GM19397 (cell line): ENCODE results near the gene RGL3.
A peak's percentile ranks its signal among the peaks of the same experiment; 100 is the strongest.
"Not testable (repeated sequence)": the region's sequence is repeated elsewhere in the genome, so short reads cannot be mapped to it uniquely, and the experiment has no call there.

Source experiments
- ATAC-seq: cut with Tn5 transposase; IDR thresholded peaks from one replicate; pipeline ENCODE4 v1.9.1; 2021; ENCODE audit warnings: mild to moderate bottlenecking, moderate library complexity; ENCODE audit not compliant: unreplicated experiment

The RGL3 gene

DNA sequence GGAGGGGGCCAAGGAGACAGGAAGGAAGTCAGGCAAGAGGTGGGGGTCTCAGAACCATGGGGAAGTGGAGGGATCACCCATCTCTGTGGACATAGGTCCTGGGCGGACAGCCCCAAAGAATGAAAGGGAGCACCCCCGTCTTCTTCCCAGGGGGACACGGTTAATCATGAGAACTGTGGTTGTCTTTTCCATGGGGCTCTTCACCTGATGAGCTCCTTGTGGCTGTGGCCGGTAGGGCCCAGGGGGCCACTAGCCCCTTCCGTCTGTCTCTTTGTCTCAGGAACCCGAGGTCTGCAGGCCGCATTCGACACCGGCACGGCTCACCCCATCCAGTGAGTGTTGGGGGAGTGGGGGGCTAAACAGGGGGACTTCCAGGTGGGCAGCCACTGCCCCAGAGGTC, 55.2 kb downstream of the RGL3 start:
- no peak for ATAC-seq

DNA sequence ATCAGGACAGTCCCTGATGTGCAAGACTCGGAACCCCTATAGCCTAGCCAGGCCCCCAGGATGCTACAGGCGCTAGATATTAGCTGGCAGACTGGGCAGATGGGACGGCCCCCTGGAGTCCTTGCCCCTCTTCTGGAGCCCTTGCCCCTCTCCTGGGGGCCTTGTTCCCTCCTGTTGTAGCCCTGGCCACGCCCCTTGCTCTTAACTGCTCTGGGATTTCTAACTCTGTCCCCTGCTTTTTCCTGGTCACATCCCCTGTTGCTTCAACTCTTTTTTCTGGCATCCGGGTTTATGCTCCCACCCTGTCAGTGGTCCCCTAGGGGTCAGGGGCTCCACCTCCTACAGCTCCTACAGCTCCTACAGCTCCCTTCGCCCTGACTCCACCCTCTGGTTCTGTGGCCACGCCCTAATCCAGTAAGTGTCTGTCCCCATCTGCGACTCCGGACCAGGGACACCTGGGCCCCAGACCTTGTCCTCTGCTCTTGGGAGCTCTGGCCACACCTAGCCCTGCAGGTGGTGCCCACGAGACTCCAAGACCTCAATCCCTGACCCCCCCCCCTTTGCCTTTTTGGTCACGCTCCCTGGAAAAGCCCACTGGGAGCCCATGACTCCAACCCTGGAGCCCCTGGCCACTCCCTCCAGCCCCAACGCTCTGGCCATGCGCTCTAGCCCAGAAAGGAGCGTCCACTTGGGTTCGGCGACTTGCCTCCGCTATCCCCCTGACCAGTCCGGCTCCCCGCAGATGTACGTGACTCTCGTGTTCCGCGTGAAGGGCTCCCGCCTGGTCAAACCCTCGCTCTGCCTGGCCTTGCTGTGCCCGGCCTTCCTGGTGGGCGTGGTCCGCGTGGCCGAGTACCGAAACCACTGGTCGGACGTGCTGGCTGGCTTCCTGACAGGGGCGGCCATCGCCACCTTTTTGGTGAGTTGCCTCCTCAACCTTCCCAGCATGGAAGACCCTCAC, 57.1 kb downstream of the RGL3 start:
- ATAC-seq, result no peak

DNA sequence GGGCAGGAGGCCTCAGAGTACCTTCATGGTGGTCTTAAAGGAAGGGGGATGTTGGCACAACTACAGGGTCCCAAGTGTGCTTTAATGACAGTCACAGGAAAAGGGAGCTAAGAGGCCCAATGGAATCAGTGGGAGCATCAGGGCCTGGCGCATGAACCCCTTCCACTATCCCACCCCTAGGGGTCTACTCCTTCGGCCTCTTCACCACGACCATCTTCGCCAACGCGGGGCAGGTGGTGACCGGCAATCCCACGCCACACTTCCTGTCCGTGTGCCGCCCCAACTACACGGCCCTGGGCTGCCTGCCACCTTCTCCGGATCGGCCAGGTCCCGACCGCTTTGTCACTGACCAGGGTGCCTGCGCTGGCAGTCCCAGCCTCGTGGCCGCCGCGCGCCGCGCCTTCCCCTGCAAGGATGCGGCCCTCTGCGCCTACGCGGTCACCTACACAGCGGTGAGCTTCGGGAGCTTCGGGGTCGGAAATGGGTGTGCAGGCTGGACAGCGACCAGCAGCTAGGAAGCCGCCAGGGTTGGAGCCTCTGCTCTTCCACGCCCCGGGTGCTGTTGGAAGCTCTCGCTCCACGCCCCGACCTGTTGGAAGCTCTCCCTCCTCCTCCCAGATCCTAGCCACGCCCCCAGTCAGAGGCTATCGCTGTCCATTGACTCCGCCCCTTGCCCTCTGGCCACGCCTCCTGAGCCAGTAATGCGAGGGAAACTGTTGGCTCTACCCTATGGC, 57.9 kb downstream of the RGL3 start:
- ATAC-seq, result no peak

DNA sequence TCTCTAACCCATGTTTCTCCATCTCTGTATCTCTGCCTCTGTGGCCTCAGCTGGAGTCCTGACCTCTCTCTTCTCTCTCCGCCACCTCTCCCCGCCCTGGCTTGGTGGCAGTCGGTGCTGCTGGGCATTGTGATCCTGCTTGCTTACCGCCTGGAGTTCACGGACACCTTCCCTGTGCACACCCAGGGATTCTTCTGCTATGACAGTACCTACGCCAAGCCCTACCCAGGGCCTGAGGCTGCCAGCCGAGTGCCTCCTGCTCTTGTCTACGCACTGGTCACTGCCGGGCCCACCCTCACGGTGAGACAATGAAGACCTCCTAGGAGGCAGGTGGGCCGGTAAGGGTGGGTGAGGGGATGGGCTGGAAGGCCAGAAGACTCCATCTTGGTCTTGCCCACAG, 59.7 kb downstream of the RGL3 start:
- ATAC-seq, result no peak

DNA sequence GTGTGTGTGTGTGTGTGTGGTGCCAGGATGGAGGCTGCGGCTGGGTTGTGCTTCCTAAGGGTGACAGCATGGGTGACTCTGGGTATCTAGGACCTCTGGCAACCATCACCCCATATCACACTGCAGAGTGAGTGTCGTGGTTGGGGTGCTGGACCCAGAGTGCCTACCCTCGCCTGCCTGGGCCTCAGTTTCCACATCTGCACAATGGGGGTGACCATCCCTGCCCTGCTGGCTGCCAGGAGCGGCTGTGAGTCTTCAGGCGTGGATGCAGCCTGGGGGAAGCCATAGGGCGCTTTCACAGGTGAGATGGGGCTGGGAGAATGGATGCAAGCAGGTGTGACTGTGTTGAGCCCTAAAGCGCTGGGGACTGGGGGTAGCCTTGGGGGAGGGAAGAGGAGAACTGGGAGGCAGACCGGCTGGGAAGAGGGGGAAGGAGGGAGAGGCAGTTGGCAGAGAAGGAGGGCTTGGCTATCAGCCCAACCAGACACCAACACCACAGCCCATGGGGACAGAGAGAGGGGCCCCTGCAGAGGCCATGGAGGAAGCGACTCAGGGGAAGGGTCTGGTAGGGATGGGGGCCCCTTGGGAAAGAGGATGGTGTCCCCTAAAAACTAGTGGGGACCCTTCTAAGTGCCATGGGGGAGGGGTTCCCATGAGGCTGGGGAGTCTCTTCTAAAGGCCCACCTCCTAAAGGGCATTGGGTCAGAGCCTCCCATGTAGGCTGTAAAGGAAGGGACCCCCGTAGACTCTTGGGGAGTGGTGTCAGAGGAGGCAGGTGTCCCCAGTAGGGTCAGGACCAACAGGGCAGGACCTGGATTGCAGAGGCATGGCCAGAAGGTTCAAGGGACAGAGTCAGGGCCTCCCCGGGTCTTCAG, 62.2 kb downstream of the RGL3 start:
- ATAC-seq, result no peak

DNA sequence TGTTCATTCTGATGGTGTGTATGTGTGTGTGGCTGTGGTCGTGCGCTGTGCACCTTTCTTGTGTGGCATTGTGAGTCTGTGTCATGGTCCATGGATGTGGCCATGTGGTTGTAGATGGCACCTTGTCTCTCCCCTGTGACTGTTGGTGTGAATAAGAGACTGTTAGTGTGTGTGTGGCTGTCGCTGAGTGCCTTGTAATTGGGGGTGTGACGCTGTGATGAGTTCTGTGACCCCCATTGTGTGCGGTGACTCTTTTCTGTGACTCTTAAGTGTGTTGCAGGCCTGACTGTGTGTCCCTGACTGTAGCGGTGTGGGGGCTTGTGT, 63.1 kb downstream of the RGL3 start:
- ATAC-seq, result no peak

DNA sequence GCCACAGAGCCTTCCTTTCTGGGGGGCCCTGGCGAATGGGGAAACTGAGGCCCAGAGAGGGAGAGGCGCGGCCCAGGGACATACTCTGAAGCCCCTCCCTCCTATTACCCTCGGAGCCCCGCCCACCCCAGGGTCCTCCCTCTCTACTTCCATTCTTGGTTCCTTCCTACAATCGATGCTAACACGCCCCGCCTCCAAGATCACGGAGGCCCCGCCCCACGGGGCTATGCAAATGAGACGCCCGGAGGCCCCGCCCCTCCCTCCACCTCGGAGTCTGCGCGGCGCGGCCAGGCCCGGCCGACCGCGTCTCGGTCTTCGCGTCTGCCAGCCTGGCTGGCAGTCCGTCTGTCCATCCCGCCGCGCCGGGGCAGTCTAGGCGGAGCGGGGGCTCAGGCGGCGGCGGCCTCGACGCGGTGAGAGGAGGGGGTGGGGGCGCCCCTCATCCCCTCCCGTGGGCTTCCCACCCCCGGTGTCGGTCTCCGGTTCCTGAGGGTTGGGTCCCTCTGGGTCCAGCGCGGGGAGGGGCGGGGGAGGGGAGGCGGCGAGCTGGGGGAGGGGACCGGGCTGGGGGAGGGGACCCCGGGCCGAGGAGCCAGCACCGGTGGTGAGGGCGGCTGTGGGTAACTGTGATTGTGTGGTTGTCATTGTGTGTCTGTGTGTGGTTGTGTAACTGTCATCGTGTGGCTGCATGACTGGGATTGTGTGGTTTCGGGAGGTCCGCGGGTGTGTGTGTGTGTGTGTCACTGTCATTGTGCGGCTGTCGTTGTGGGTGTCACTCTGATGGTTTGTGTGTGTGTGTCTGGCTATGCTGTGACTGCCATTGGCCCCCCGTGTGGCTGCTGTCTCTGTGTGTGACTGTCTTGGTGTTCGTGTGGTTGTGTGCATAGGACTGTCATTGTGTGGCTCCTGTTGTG, 63.7 kb downstream of the RGL3 start, which contains the start of gene PLPPR2:
Gene PLPPR2 (plus strand): TSS at position 273 of the 914 bp plus-strand sequence. CDS start 2,242 bp downstream, outside the sequence.
- ATAC-seq, result peak; percentile 68

DNA sequence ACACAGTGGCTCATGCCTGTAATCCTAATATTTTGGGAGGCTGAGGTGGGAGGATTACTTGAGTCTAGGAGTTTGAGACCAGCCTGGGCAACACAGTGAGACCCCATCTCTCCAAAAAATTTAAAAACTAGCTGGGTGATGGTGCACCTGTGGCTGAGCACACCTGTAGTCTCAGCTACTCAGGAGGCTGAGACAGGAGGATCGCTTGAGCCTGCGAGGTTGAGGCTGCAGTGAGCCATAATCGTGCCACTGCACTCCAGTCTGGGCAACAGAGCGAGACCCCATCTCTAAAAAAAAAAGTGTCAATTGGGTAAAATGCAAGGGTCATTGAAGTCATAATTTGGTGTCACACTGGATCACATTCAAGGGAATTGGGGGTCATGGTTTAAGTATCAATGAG, 65.0 kb downstream of the RGL3 start:
- not testable (repeated sequence) for ATAC-seq

DNA sequence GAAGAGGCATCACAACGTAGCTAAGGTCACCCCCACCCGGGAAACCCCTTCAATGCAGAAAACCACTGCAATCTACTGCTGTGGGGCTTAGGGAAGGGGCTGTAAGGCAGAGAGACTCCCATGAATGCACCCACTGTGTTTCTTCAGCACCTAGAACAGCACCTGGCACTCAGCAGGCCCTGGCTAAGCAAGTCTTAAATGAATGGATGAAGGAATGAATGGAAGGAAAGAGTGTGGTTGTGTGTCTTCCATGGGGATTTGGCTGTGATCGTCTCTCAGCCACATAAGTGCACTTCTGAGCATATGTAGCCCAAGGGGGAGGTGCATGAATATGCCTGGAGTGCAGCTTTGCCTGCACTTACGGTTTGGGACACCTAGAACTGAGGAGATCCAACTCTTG, 69.9 kb downstream of the RGL3 start:
- no peak for ATAC-seq

DNA sequence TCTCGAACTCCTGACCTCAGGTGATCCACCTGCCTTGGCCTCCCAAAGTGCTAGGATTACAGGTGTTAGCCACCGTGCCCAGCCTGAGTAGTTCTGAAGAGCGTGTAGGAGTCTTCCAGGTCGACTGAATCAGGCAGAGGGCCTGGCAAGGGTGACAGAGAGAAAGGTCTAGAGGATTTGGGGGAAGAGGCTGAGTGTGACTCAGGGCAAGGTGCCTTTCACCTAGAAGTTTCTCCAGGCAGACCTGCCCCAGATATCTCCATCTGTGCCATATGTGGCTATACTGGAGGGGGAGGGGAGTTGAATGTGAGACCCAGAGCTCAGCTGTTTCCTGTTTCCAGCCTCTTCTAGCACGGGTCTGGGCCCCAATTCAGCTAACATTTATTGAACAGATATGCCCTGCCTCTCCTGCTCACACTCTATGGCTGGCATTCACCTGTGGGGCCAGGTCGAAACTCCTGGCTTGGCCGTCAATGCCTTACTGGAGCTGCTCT, 71.5 kb downstream of the RGL3 start:
- ATAC-seq, result no peak

DNA sequence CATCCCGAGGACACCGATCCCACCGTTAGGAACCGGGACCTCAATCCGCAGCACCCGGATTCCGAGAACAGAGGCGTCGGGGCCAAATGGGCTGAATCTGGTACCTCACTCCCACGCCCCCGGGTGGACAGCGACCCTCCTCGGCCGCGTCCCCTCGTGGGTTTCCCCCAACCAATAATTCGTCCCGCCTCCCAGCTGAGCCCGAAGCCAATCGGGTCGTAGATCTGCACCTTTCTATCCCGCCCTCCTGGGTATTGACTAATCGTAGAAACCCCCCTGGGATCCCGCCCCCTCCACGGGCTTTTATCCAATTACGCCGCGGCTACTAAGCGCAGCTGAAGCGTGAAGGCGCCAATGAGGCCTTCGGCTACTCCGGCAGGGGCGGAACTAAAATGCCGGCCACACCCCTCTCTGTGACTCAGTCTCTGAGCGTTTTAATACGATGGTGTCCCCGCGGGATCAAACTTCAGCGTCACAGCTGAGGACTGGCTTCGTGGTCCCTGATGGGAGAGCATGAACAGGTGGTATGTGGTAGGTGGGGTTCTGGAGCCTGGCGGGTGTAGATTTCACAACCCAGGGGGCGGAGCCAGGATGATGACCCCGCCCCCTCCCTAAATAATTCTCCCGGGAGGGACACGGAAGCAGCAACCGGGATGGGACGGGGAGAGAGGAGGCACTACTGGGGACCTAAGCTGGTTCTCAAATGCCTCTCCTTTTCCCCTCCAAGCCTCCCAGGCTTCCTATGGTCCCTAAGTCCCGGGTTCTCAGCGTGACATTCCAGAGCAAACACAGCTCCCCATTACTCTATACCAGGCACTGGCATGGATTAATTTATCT, 72.8 kb downstream of the RGL3 start, which contains the start of the genes CCDC159 and TMEM205:
Gene CCDC159 (plus strand): TSS at position 416 of the 837 bp plus-strand sequence. CDS start 88 bp downstream, at position 504.
Gene TMEM205 (minus strand): TSS at position 165 of the 837 bp plus-strand sequence. CDS start 649 bp downstream, outside the sequence.
- peak; percentile 89 for ATAC-seq

DNA sequence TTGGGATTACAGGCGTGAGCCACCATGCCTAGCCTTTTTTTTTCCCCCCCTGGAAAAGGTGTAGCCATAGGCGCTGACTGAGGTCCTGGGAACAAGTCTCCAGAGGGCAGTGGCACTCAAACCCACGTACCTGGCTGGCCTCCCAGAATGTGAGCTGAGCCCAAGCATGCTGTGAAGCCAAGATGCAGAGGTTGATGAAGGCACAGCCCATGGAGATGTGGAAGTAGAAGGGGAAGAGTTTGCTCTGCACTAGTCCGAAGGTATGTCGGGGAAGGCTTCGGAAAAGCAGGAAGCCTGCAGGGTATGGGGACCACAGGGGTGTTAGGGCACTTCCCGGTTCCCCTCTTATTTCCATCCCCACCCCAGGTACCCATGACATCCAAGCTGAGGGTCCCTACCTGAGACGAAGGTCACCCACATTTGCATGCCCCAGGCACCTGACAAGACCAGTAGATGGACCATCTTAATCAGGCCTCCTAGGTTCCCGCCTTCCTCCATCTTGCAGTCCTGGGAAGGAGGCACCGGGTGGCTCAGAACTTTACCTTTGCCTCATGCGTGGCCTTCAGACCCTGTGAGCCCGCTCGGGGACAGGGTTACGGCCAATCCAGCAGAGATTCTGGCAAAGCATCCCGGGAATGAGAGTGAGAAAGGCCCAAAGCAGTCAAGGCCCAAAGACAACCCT, 73.9 kb downstream of the RGL3 start:
- ATAC-seq, result no peak
